Measurements from ENCODE around the gene ASTN2.
"Not testable (repeated sequence)": the region's sequence is repeated elsewhere in the genome, so short reads cannot be mapped to it uniquely, and the experiment has no call there.

The ASTN2 gene

DNA sequence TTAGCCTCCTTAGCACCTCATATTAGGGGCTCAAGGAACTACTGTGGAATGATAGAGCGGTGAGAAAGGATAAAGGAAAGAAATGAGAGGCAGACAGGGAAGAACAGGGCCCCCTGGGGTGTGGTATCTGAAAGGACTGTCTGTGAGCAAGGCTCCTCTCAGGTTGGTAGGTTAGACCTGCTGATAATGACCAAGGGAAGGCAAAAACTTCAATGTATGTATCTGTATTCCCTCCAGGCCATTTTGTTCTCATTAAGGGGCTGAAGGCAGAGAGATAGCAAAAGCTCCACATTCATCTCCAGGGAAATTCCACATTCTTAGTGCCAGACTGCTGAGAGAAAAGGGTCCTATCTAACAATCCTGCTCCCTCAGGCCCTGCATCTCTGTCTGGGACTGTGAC, 699.1 kb downstream of the ASTN2 start:
- DNase-seq: no peak

DNA sequence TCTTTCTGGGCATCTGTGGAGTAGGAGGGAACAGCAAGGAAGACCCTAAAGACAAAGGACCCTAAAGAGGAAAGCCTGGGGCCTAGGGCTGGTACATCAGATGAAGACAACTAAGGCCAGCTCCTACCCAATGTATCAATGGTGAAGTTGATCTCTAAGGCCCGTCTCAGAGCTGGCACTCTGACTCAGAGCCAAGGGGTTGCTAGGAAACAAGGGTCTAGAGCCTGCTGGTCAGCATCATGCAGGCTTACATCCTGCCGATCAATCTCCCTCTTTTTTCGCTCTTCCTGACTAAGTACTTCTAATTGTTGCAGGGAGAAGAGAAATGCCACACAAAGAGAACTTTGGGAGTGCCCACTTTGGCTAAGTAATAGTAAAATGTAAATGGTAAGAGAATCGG, 701.6 kb downstream of the ASTN2 start:
- no peak for DNase-seq

DNA sequence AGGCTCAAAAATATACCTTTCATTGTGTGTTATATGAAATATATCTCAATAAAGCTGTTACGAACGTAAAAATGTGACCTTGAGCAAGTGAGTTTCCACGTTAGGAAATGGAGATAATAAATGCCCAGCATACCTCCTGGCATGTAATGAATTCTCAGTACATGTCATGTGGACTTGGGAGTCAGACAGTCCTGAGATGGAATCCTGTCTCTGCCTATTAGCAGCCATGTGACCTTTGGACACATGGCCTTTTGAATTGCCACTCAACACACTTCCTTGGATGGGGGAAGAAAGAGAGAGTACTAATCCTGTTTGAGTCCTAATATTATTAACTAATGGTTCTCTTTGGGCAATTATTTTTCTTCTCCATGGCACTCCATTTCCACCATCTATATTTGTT, 702.1 kb downstream of the ASTN2 start:
- no peak for DNase-seq

DNA sequence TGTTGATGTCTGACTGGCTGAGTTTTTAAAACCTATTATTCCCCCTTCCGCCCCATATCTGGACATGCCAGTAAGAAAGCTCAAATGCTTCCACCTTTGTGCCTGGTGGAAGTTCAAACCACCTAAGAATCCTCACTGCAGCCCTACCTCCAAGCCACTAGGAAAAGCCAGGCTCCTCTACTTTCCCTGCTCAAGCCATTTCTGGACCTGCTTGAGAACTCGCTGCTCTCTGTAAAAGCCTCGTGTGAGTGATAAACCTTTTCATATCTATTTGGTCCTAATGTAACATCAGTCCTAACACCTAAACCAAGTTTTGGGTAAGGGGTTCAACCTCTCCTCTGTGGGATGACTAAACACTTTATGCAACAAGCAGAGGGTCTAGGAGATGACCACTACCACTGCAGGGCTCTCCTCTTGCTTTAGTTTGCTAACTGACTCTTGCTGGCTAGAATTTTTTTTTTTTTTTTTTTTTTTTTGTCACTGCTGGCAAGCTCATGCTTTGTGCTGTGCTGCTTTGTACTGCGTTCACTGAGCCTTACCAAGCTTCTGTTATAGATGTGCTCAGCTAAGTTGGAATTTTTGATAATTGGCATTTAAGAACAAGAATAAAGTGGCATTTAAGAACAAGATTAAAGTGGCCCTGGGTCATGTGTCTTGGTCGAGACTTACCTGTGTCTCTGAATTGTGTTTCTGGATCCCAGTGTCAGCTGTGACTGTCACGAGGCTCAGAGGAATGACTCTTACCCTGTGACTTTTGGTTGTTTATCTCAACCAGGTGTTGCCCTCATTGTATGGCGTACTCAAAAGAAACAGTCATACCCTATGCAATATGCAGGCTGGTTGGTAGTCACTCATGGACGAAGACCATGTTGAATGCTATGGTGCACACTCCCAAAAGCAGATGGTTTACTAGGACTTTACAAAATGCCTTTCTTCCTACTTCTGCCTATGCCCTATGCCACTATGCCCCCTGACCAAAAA, 708.3 kb downstream of the ASTN2 start:
- DNase-seq: no peak

DNA sequence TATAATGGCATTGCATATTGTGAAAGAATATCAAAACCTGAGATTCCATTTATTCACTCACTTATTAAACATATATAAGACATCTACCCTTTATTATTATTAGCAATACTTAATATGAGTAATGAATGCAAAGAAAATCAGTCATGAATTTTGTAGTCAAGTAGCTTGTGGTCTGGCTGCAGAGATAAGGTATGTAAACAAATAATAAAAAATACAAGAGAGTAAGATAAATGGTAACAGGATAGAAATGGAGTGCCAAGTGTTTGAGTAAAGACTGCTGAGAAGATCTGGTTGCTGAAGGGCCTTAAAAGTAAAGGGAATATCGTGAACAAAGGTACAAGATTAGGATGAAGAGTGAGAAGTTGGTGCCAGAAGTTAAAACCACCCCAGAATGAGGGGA, 709.3 kb downstream of the ASTN2 start:
- no peak for DNase-seq

DNA sequence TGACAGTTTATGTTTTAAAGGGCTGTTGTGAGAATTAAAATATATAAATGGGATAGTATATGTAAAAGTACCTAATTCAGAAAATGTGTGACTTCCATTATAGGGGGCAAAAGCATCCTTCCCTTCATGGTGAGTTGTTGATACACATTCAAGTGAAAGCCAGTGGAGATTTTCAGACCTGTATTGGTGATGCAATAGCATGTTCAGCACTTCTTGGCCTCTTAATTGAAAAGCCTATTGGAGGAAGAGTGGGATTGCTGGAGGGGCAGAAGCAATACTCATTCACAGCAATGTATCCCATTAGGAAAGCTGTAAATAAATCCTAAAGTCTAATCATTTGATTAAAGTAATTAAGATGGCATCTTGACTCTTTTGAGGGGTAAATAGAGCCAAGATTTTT, 710.4 kb downstream of the ASTN2 start:
- no peak for DNase-seq

DNA sequence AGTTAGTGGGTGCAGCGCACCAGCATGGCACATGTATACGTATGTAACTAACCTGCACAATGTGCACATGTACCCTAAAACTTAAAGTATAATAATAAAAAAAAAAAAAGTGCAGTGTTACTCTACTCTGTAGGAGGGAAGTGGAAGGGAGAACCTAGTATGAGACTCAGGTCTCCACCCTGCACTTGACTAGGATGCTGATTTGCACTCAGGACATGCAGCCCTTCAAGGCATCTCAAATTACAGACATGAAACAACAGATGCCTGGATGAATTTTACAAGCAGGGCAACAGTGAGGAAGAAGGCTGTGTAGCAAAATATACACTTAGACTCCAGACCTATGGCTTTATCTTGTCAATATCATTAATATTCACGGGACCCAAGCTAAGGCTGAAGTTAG, 711.2 kb downstream of the ASTN2 start:
- no peak for DNase-seq

DNA sequence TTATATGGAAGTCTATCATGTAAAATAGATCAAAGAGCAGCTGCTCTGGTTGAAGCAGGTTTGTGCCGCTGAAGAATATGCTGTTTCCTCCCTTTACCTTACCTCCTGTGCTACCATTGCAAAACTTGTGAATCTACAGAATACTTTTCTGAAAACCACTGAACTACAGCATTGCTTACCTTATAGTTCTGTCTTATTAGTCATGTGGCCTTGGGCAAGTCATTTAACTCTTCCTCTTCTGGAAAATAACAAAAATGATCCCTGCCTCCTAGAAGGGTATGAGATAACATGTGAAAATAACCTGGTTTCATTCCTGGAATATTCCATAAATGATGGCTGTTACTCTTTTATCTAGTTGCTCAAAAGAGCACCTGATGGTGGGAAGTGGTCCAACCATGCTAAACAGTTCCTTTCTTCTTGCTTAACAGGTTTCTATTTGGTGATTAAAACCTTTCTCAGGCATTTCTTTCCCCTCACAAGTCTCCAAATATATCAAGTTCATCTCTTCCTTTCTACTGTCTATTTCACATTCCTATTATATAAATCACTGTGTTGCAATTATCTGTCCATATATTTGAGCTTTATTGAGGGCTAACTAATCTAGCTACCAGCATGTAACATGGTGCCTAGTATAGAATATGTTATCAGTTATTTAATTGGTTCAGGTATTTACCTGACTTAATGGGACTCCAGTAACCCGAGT, 712.8 kb downstream of the ASTN2 start:
- no peak for DNase-seq

DNA sequence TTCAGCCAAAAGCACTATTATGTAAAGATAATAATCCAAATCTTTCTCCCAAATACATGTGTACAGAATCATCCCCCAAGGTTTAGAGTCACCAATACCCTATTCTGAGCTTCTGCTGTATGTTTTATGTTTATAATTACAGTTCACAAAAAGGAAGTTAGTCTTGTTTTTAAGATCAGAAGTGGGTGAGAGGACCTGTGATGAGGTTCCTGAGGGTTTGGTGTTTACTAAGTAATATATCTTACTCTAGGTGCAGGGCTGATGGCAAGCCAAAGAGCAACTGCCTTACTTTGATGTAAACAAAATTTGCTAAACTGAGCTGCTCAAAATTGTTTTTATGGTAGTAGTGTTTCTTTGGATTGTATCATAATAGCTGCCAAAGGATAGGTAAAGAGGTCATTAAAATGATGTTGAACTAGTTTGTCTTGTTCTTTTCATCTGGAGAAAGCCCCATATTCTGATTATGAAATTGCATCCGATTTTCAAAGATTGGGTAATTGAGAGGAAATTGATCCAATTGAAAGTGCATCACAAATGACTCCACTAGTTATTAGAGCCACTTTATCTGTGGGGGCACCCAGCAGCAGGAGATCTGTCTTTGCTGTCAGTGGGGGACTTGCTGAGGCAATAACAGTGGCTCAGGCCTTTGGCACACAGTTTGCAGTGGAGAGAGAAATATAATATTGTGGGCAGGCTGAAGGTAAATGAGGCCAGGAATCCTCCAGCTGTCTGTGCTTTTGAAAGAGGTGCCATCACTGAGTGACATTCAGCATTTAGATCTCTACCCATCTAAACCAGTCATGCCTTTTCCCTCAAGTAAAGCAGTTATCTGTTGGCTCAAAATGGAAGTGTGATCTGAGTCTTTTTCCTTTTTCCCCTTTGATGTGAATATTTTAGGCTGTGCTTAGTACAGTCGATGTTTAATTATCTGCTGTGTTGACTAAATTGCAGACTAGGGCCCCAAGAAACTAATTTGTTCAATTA, 713.7 kb downstream of the ASTN2 start:
- peak; percentile 10 for DNase-seq

DNA sequence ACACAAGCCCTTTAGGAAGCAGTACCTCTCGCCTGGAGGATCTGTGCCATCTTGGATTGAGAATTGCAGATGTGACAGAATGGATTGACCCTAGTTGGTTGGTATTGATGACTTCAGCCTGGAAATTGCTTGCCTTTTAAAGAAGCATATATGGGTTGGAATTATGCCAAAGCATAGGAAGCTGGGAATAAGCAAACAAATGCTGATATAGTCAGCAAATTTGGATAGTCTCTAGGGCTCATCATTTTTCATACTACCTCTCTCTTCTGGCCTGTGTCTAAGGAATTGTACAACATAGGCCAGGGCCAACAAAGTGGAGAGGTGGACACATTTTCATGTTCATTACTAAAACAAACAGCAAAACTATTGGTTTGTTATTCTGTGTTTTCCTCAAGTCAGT, 714.6 kb downstream of the ASTN2 start:
- no peak for DNase-seq

DNA sequence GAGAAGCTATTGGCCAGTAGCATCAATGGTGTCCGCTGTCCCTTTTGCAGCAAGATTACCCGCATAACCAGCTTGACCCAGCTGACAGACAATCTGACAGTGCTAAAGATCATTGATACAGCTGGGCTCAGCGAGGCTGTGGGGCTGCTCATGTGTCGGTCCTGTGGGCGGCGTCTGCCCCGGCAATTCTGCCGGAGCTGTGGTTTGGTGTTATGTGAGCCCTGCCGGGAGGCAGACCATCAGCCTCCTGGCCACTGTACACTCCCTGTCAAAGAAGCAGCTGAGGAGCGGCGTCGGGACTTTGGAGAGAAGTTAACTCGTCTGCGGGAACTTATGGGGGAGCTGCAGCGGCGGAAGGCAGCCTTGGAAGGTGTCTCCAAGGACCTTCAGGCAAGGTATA, 717.0 kb downstream of the ASTN2 start:
- DNase-seq: no peak

DNA sequence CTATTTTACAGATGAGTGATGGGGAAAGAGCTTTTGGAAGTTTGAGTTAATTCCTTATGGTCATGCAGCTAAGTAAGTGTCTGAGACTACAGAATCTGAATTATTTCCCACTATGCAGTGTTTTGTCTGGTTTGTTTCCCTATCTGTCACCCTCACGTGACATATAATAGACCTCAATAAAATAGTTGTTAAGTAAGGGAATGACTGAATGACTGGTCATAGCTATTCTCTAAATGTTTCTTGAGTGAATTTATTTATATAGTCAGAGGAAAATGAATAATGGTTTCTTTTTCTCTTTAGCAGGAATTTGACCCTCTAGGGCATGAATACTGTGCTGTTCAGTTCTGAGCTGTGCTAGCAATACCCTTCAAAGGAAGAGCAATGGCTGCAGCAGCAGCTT, 717.5 kb downstream of the ASTN2 start:
- no peak for DNase-seq

DNA sequence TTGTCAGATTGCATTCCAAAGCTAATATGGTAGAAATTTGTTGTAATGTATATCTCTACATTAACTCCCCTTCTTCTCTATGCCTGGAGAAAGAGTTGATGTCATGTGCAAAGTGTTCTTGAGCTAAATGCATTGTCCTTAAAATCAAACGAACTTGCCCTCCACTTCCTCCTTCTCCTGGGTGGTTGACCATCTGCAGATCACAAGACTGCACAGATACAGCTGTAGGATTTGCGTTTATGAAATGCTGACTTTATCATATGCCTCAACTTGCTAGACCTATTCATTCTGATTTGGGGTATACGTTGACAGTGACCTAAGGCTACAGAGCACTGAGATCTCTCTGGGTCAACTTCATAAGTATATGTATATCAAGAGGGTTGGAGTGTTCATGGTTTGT, 719.4 kb downstream of the ASTN2 start:
- DNase-seq: no peak

DNA sequence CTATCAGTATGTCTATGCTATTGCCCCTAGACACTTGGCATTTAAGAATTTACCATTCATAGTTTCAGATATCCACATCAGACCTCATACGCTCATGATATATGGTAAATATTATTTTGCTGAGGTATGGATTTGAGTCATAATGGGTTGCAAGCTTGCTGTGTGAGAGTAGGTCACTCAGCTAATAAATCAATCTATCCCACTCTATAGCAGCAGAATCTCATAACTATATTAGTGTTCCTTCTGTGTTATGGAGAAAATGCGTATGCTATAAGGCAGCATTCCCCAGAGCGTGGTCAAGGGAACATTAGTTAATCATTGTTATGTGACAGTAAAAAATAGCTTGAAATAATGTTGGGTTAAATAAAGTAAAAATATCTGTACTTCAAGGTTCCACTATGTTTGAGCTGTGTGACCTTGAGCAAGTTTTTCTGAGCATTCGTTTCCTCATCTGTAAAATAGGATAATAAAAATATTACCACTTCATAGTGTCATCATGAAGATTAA, 720.0 kb downstream of the ASTN2 start:
- DNase-seq: no peak

DNA sequence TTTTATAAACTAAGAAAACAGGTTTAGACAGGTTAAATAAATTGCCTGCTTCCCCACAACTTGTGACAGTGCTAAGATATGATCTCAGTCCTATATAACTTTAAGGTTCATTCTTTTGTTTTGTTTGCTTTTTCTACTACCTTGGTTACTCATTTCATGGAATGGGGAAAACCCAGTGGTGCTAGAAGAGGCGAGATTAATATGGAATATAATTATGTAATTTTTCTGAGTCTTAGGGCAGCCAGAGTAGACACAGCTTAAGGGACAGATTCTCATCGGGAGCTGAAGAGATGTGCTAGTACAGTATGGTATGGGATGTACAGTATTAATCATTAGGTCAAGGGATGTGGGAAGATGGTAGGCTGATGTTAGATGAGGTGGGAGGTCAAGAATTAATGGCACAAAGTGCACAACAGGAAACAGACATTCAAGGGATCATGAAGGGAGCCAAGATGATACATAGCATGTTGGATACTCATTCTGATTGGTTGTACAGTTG, 721.6 kb downstream of the ASTN2 start:
- DNase-seq: no peak

DNA sequence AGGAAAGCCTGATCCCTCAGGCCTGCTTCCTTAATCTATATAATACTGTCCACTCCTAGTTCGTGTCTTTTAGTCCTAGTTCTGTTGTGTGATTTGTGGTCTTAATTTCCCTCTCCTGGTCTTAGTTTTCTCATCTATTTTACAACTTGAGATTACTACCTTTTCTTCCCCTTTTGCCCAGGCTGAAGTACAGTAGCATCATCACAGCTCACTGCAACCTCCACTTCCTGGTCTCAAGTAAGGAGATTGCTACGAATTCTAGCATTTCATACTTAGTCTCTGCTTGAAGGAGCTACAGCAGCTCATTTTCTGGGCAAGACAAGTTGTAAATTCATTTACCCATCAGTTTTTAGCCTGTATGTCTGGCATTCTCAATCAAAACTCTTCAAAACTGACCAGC, 722.2 kb downstream of the ASTN2 start:
- no peak for DNase-seq

DNA sequence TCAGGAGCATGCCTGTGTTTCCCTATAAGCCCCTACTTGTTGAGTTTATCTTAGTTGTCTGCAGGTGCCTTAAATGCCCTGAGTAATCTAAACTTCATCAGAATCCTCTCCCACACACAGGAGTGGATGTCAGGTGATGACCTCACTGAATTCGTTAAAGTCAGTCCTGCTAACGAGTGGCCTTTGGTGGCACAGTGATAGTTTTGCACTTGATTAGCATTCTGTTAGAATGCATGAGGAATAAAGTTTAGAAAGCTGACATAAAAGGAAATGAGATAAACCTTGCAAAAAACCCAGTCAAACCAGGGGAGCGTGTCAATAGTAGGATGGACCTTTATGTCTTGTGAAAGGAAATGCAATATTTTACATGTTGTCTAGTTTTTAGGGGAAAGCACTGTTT, 723.2 kb downstream of the ASTN2 start:
- no peak for DNase-seq

DNA sequence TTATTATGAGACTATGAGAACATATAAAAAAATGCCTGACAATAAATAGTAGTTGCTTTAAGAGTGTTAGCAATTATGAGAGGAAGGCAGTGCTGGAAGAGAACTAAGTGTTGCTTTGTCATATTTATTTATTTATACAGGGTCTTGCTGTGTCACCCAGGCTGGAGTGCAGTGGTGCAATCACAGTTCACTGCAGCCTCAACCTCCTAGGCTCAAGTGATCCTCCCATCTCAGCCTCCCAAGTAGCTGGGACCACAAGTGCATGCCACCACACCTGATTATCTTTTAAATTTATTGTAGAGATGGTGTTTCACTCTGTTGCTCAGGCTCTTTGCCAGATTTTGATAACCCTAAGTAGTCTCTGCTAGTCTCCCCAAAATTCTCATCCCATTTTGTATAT, 724.1 kb downstream of the ASTN2 start:
- not testable (repeated sequence) for DNase-seq

DNA sequence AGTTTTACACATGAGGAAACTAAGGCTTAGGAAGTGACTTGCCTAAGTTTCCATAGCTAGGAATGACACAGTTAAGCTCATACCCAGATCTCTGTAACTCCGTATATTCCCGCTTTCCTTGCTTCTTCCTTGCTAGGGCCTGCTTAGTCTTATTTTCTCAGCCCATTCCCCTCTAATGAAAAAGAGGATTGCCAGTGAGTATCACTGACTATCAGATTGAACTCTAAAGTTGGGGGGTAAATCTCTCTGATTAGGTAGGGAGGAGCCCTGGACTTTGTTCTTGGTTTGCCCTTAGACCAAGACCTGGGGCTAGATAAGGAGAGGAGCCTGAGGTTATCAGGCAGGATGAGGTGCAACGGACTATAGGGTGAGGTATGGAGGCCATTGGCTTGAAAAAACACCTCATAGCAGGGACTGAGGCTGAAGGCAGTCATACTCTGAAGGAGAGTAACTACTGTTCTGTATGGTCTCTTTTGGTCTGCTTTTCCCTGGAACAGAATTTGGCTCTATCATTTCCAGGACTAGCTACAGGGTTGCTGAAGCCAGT, 725.3 kb downstream of the ASTN2 start:
- no peak for DNase-seq

DNA sequence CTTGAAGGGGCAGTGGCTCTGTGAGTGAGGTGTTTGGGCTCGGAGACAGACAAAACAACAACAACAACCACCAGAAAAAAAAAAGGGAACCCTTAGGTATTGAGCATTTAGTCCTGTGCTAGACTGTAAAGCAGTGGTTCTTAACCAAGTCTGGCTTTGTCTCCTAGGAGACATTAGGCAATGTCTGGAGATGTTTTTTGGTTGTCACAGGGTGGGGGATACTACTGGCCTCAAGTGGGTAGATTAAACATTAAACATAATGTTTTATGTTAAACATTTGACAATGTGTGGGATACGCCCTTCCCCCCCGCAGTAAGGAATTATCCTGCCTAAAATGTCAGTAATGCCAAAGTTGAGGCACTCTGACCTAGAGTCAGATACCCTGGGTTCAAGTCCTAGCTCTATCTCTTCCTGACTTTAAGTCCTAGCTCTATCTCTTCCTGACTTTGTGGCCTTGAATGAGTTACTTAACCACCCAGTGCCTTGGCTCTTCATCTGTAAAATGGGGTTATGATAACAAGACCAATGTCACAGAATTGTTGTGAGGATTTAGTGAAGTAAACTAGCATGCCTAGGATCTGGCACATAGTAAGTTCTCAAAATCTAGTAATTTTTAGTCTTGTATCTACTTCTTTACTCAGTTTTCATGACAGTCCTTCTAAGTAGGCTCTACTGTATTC, 725.9 kb downstream of the ASTN2 start:
- DNase-seq: no peak

DNA sequence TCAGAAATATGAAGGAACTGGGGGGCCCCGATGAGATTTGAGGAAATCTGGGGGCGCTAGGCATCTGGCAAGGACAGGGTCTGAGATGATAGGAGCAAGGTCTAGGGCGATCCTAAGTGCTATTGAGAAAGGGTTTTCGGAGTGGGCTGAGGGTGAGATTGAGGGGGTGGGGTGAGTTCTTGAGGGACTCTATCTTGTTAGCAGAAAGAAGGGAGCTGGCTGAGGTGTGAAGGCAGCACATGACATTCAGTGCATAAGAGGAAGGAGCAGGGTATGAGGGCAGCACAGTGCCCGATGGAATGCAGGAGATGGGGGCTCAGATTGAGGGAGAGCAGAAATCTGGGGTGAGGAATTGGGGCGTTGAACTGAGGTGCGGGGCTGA, 727.1 kb downstream of the ASTN2 start:
- DNase-seq: no peak

All from NCI-H1694 treated with DMSO at 0.1 percent for 48 hours (cell line).